ENCODE results near the gene ZNF112.
"Not testable (repeated sequence)": the region's sequence is repeated elsewhere in the genome, so short reads cannot be mapped to it uniquely, and the experiment has no call there.

ZNF112 gene

GRCh38 chr19:44341794-44342193 lies 14.7 kb downstream of the ZNF112 start:
- Histone ChIP-seq H3K9ac (ENCODE audit: low read depth in 1 of 2, low read length in 2 of 2) (no peak overlapping the region), H3K36me3 (ENCODE audit: control insufficient read depth in 1 of 2, insufficient read depth in 2 of 2, low read length in 2 of 2) (peaks cover 23 to 24% of the 10 kb centered on the region in 2 donors), H3K4me3 (ENCODE audit: low read depth in 1 of 2, low read length in 2 of 2) (no peak overlapping the region), H3K27ac (ENCODE audit: low read depth, low read length) (no peak overlapping the region), H3K9me3 (ENCODE audit: control insufficient read depth in 1 of 2, low read length in 2 of 2) (peaks cover 28 to 41% of the 10 kb centered on the region in 2 donors), H3K4me1 (ENCODE audit: control insufficient read depth in 1 of 2, insufficient read depth in 2 of 2, low read length in 2 of 2) (no peaks in the 10 kb centered on the region), H3K27me3 (ENCODE audit: control insufficient read depth in 1 of 2, insufficient read depth in 2 of 2, low read length in 2 of 2) (no peaks in the 10 kb centered on the region)

GRCh38 chr19:44334639-44335038 lies 21.8 kb downstream of the ZNF112 start:
- H3K36me3 ChIP-seq (ENCODE audit: control insufficient read depth in 1 of 2, insufficient read depth in 2 of 2, low read length in 2 of 2), result peaks cover 40 to 74% of the 10 kb centered on the region in 2 donors
- H3K9me3 ChIP-seq (ENCODE audit: control insufficient read depth in 1 of 2, low read length in 2 of 2), result peaks cover 58% of the 10 kb centered on the region in 2 donors
- H3K9ac ChIP-seq (ENCODE audit: low read depth in 1 of 2, low read length in 2 of 2); H3K27me3 ChIP-seq (ENCODE audit: control insufficient read depth in 1 of 2, insufficient read depth in 2 of 2, low read length in 2 of 2); H3K27ac ChIP-seq (ENCODE audit: low read depth, low read length); H3K4me1 ChIP-seq (ENCODE audit: control insufficient read depth in 1 of 2, insufficient read depth in 2 of 2, low read length in 2 of 2): not testable (repeated sequence)
- H3K4me3 ChIP-seq (ENCODE audit: low read depth in 1 of 2, low read length in 2 of 2), result peak overlapping the region in 1 of 2 donors; percentile 30

GRCh38 chr19:44332145-44332544 lies 24.3 kb downstream of the ZNF112 start:
- Histone ChIP-seq H3K4me1 (ENCODE audit: control insufficient read depth in 1 of 2, insufficient read depth in 2 of 2, low read length in 2 of 2) (no peaks in the 10 kb centered on the region), H3K36me3 (ENCODE audit: control insufficient read depth in 1 of 2, insufficient read depth in 2 of 2, low read length in 2 of 2) (peaks cover 40 to 92% of the 10 kb centered on the region in 2 donors), H3K4me3 (ENCODE audit: low read depth in 1 of 2, low read length in 2 of 2) (no peak overlapping the region), H3K27ac (ENCODE audit: low read depth, low read length) (no peak overlapping the region), H3K9ac (ENCODE audit: low read depth in 1 of 2, low read length in 2 of 2) (no peak overlapping the region), H3K27me3 (ENCODE audit: control insufficient read depth in 1 of 2, insufficient read depth in 2 of 2, low read length in 2 of 2) (no peaks in the 10 kb centered on the region), H3K9me3 (ENCODE audit: control insufficient read depth in 1 of 2, low read length in 2 of 2) (peaks cover 64 to 66% of the 10 kb centered on the region in 2 donors)

- Histone ChIP-seq H3K27me3 (ENCODE audit: control insufficient read depth in 1 of 2, insufficient read depth in 2 of 2, low read length in 2 of 2) (no peaks in the 10 kb centered on the region), H3K4me1 (ENCODE audit: control insufficient read depth in 1 of 2, insufficient read depth in 2 of 2, low read length in 2 of 2) (no peaks in the 10 kb centered on the region), H3K9me3 (ENCODE audit: control insufficient read depth in 1 of 2, low read length in 2 of 2) (peaks cover 23% of the 10 kb centered on the region in 2 donors), H3K27ac (ENCODE audit: low read depth, low read length) (no peak overlapping the region), H3K4me3 (ENCODE audit: low read depth in 1 of 2, low read length in 2 of 2) (no peak overlapping the region), H3K9ac (ENCODE audit: low read depth in 1 of 2, low read length in 2 of 2) (no peak overlapping the region), H3K36me3 (ENCODE audit: control insufficient read depth in 1 of 2, insufficient read depth in 2 of 2, low read length in 2 of 2) (no peaks in the 10 kb centered on the region)
Observed at GRCh38 chr19:44315883-44316282, 40.6 kb downstream of the ZNF112 start.

GRCh38 chr19:44313231-44313630 lies 43.2 kb downstream of the ZNF112 start:
- Histone ChIP-seq H3K4me3 (ENCODE audit: low read depth in 1 of 2, low read length in 2 of 2) (no peak overlapping the region), H3K27me3 (ENCODE audit: control insufficient read depth in 1 of 2, insufficient read depth in 2 of 2, low read length in 2 of 2) (no peaks in the 10 kb centered on the region), H3K4me1 (ENCODE audit: control insufficient read depth in 1 of 2, insufficient read depth in 2 of 2, low read length in 2 of 2) (no peaks in the 10 kb centered on the region), H3K36me3 (ENCODE audit: control insufficient read depth in 1 of 2, insufficient read depth in 2 of 2, low read length in 2 of 2) (no peaks in the 10 kb centered on the region), H3K27ac (ENCODE audit: low read depth, low read length) (no peak overlapping the region), H3K9ac (ENCODE audit: low read depth in 1 of 2, low read length in 2 of 2) (no peak overlapping the region), H3K9me3 (ENCODE audit: control insufficient read depth in 1 of 2, low read length in 2 of 2) (peaks cover 8 to 11% of the 10 kb centered on the region in 2 donors)

GRCh38 chr19:44308011-44308410 lies 48.5 kb downstream of the ZNF112 start:
- Histone ChIP-seq H3K36me3 (ENCODE audit: control insufficient read depth in 1 of 2, insufficient read depth in 2 of 2, low read length in 2 of 2) (no peaks in the 10 kb centered on the region), H3K9me3 (ENCODE audit: control insufficient read depth in 1 of 2, low read length in 2 of 2) (peaks cover 4 to 10% of the 10 kb centered on the region in 2 donors), H3K27ac (ENCODE audit: low read depth, low read length) (no peak overlapping the region), H3K4me1 (ENCODE audit: control insufficient read depth in 1 of 2, insufficient read depth in 2 of 2, low read length in 2 of 2) (peaks cover 4 to 10% of the 10 kb centered on the region in 2 donors), H3K27me3 (ENCODE audit: control insufficient read depth in 1 of 2, insufficient read depth in 2 of 2, low read length in 2 of 2) (no peaks in the 10 kb centered on the region), H3K9ac (ENCODE audit: low read depth in 1 of 2, low read length in 2 of 2) (no peak overlapping the region), H3K4me3 (ENCODE audit: low read depth in 1 of 2, low read length in 2 of 2) (no peak overlapping the region)

- H3K4me3 ChIP-seq (ENCODE audit: low read depth in 1 of 2, low read length in 2 of 2), result no peak overlapping the region
- H3K27ac ChIP-seq (ENCODE audit: low read depth, low read length), result no peak overlapping the region
- peaks cover 2 to 5% of the 10 kb centered on the region in 2 donors for H3K36me3 ChIP-seq (ENCODE audit: control insufficient read depth in 1 of 2, insufficient read depth in 2 of 2, low read length in 2 of 2)
- H3K4me1 ChIP-seq (ENCODE audit: control insufficient read depth in 1 of 2, insufficient read depth in 2 of 2, low read length in 2 of 2), result peaks cover 4 to 10% of the 10 kb centered on the region in 2 donors
- H3K27me3 ChIP-seq (ENCODE audit: control insufficient read depth in 1 of 2, insufficient read depth in 2 of 2, low read length in 2 of 2), result no peaks in the 10 kb centered on the region
- peaks cover 4 to 5% of the 10 kb centered on the region in 2 donors for H3K9me3 ChIP-seq (ENCODE audit: control insufficient read depth in 1 of 2, low read length in 2 of 2)
- no peak overlapping the region for H3K9ac ChIP-seq (ENCODE audit: low read depth in 1 of 2, low read length in 2 of 2)
Observed at GRCh38 chr19:44306283-44306682, 50.2 kb downstream of the ZNF112 start.

- Histone ChIP-seq H3K27ac (ENCODE audit: low read depth, low read length) (no peak overlapping the region), H3K4me3 (ENCODE audit: low read depth in 1 of 2, low read length in 2 of 2) (peak overlapping the region; percentile 89 to 94), H3K9me3 (ENCODE audit: control insufficient read depth in 1 of 2, low read length in 2 of 2) (peaks cover 4 to 5% of the 10 kb centered on the region in 2 donors), H3K36me3 (ENCODE audit: control insufficient read depth in 1 of 2, insufficient read depth in 2 of 2, low read length in 2 of 2) (peaks cover 2 to 8% of the 10 kb centered on the region in 2 donors), H3K9ac (ENCODE audit: low read depth in 1 of 2, low read length in 2 of 2) (no peak overlapping the region), H3K27me3 (ENCODE audit: control insufficient read depth in 1 of 2, insufficient read depth in 2 of 2, low read length in 2 of 2) (no peaks in the 10 kb centered on the region), H3K4me1 (ENCODE audit: control insufficient read depth in 1 of 2, insufficient read depth in 2 of 2, low read length in 2 of 2) (peaks cover 4 to 10% of the 10 kb centered on the region in 2 donors)
Observed at GRCh38 chr19:44305457-44305856, 51.0 kb downstream of the ZNF112 start.

- H3K27me3 ChIP-seq (ENCODE audit: control insufficient read depth in 1 of 2, insufficient read depth in 2 of 2, low read length in 2 of 2), result no peaks in the 10 kb centered on the region
- H3K9ac ChIP-seq (ENCODE audit: low read depth in 1 of 2, low read length in 2 of 2), result peak within 1 kb of the TSS; percentile 65 to 80
- peaks cover 5 to 16% of the 10 kb centered on the region in 2 donors for H3K36me3 ChIP-seq (ENCODE audit: control insufficient read depth in 1 of 2, insufficient read depth in 2 of 2, low read length in 2 of 2)
- peak within 1 kb of the TSS; percentile 89 to 94 for H3K4me3 ChIP-seq (ENCODE audit: low read depth in 1 of 2, low read length in 2 of 2)
- H3K9me3 ChIP-seq (ENCODE audit: control insufficient read depth in 1 of 2, low read length in 2 of 2), result peaks cover 4 to 5% of the 10 kb centered on the region in 2 donors
- peaks cover 4 to 10% of the 10 kb centered on the region in 2 donors for H3K4me1 ChIP-seq (ENCODE audit: control insufficient read depth in 1 of 2, insufficient read depth in 2 of 2, low read length in 2 of 2)
- peak within 1 kb of the TSS; percentile 27 for H3K27ac ChIP-seq (ENCODE audit: low read depth, low read length)
Observed at GRCh38 chr19:44304659-44305193, 51.8 kb downstream of the ZNF112 start, which contains the start of gene ZNF235. Gene ZNF235 (minus strand): TSS chr19:44305025. CDS start chr19:44303404, 1,621 bp downstream.

- peak overlapping the region; percentile 89 to 94 for H3K4me3 ChIP-seq (ENCODE audit: low read depth in 1 of 2, low read length in 2 of 2)
- H3K27me3 ChIP-seq (ENCODE audit: control insufficient read depth in 1 of 2, insufficient read depth in 2 of 2, low read length in 2 of 2), result no peaks in the 10 kb centered on the region
- H3K4me1 ChIP-seq (ENCODE audit: control insufficient read depth in 1 of 2, insufficient read depth in 2 of 2, low read length in 2 of 2), result peaks cover 4 to 10% of the 10 kb centered on the region in 2 donors
- H3K27ac ChIP-seq (ENCODE audit: low read depth, low read length), result no peak overlapping the region
- H3K36me3 ChIP-seq (ENCODE audit: control insufficient read depth in 1 of 2, insufficient read depth in 2 of 2, low read length in 2 of 2), result peaks cover 11 to 22% of the 10 kb centered on the region in 2 donors
- peaks cover 0 to 7% of the 10 kb centered on the region in 2 donors for H3K9me3 ChIP-seq (ENCODE audit: control insufficient read depth in 1 of 2, low read length in 2 of 2)
- peak overlapping the region; percentile 65 to 80 for H3K9ac ChIP-seq (ENCODE audit: low read depth in 1 of 2, low read length in 2 of 2)
Observed at GRCh38 chr19:44303976-44304568, 52.4 kb downstream of the ZNF112 start.
